ENCODE measurements around the gene OR5AK2. TPM values are rescaled to one million over a fixed set of nuclear protein-coding genes. Genes with fewer than 3 reads are reported as not detected.

Gene OR5AK2
- total RNA-seq, 1 experiment from 2014 or later, result not detected

GRCh38 chr11:56994532-56994931 lies 5.8 kb downstream of the OR5AK2 start:
- H3K27me3 ChIP-seq (ENCODE audit: insufficient read depth, low read depth), result no peaks in the 10 kb centered on the region
- H3K9me3 ChIP-seq (ENCODE audit: insufficient read depth, low read depth), result peaks cover 8% of the 10 kb centered on the region; the same call in 1 of the 2 replicates
- no peak overlapping the region for H2AFZ ChIP-seq
- no peaks in the 10 kb centered on the region for H3K79me2 ChIP-seq (ENCODE audit: low read depth)
- H3F3A ChIP-seq (ENCODE audit: insufficient read depth, low read depth), result no peaks in the 10 kb centered on the region
- no TSS peak for BruUV-seq (replicated peaks)
- no peak for TF ChIP-seq EZH2 (IDR thresholded peaks at IDR 0.05; ENCODE audit: low read depth)
- no peaks in the 10 kb centered on the region for H3K9me2 ChIP-seq (ENCODE audit: insufficient read depth)
- POLR2A ChIA-PET (ENCODE audit: unreplicated experiment), result no interaction called here
- no peak overlapping the region for H3K4me3 ChIP-seq
- H4K20me1 ChIP-seq (ENCODE audit: insufficient read depth), result no peaks in the 10 kb centered on the region
- H3K27ac ChIP-seq, result no peak overlapping the region
- CTCF ChIA-PET, result interaction anchor here (0.7 kb wide), 1 partner anchor 255 kb away, joined by 6 read pairs; no protein-coding TSS in a partner anchor
- H3K4me1 ChIP-seq (replicated peaks; ENCODE audit: insufficient read depth), result no peaks in the 10 kb centered on the region
- H3K4me2 ChIP-seq, result no peak overlapping the region
- intact Hi-C loops (cut with micrococcal nuclease; ENCODE audit: unreplicated experiment), result no loop called here
- H3K36me3 ChIP-seq (ENCODE audit: low read depth), result no peaks in the 10 kb centered on the region
- no peak for DNase-seq

- Histone ChIP-seq H3K79me2 (ENCODE audit: low read depth) (no peaks in the 10 kb centered on the region), H2AFZ (no peak overlapping the region), H3K4me3 (no peak overlapping the region), H3K9me3 (ENCODE audit: insufficient read depth, low read depth) (peaks cover 9% of the 10 kb centered on the region; the same call in 1 of the 2 replicates), H3K4me2 (no peak overlapping the region), H4K20me1 (ENCODE audit: insufficient read depth) (no peaks in the 10 kb centered on the region), H3K9me2 (ENCODE audit: insufficient read depth) (no peaks in the 10 kb centered on the region), H3K36me3 (ENCODE audit: low read depth) (no peaks in the 10 kb centered on the region), H3K27ac (no peak overlapping the region), H3F3A (ENCODE audit: insufficient read depth, low read depth) (no peaks in the 10 kb centered on the region), H3K27me3 (ENCODE audit: insufficient read depth, low read depth) (no peaks in the 10 kb centered on the region), H3K4me1 (replicated peaks; ENCODE audit: insufficient read depth) (no peaks in the 10 kb centered on the region)
- BruUV-seq (replicated peaks), result no TSS peak
- TF ChIP-seq CTCF (conservative IDR thresholded peaks at IDR 0.05), result peak; percentile 67
- no peak for TF ChIP-seq EZH2 (IDR thresholded peaks at IDR 0.05; ENCODE audit: low read depth)
- DNase-seq, result no peak
- ChIA-PET POLR2A (ENCODE audit: unreplicated experiment) (no interaction called here), CTCF (no interaction called here)
- intact Hi-C loops (cut with micrococcal nuclease; ENCODE audit: unreplicated experiment), result no loop called here
These were observed 13.1 kb downstream of the OR5AK2 start for GRCh38 chr11:57001674-57002401.

DNA sequence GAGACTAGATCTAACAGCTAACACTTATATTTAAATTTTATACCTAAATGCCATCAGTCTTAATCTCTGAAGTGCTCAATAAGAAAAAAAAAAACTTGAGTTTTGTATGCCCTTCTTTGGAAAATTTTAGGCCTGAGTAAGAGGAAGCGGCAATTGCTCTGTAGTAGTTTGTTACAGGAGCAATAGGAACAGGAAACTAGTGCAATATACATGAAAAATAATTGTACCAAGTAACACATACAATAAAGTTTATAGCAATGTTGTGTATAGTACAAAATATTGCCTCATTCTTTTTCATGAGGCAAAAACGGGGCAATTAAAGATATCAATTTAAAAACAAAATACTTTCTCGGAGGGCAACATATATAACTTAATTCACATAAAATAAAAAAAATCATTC lies 19.7 kb downstream of the OR5AK2 start:
- DNase-seq, result no peak
- H3F3A ChIP-seq (ENCODE audit: insufficient read depth, low read depth), result no peaks in the 10 kb centered on the region
- ChIA-PET CTCF (interaction anchor here (0.6 kb wide), 1 partner anchor 238 kb away, joined by 5 read pairs; no protein-coding TSS in a partner anchor), POLR2A (ENCODE audit: unreplicated experiment) (no interaction called here)
- TF ChIP-seq EZH2 (IDR thresholded peaks at IDR 0.05; ENCODE audit: low read depth) (no peak), CTCF (conservative IDR thresholded peaks at IDR 0.05) (no peak)
- intact Hi-C loops (cut with micrococcal nuclease; ENCODE audit: unreplicated experiment), result no loop called here
- no peaks in the 10 kb centered on the region for H3K4me1 ChIP-seq (replicated peaks; ENCODE audit: insufficient read depth)
- no peaks in the 10 kb centered on the region for H3K36me3 ChIP-seq (ENCODE audit: low read depth)
- no TSS peak for BruUV-seq (replicated peaks)
- H3K4me3 ChIP-seq, result no peak overlapping the region
- no peaks in the 10 kb centered on the region for H4K20me1 ChIP-seq (ENCODE audit: insufficient read depth)
- H3K9me2 ChIP-seq (ENCODE audit: insufficient read depth), result no peaks in the 10 kb centered on the region
- H3K79me2 ChIP-seq (ENCODE audit: low read depth), result no peaks in the 10 kb centered on the region
- no peaks in the 10 kb centered on the region for H3K9me3 ChIP-seq (ENCODE audit: insufficient read depth, low read depth)
- H3K27me3 ChIP-seq (ENCODE audit: insufficient read depth, low read depth), result no peaks in the 10 kb centered on the region
- no peak overlapping the region for H3K27ac ChIP-seq
- H2AFZ ChIP-seq, result no peak overlapping the region
- H3K4me2 ChIP-seq, result no peak overlapping the region
